Cortex of kidney (tissue), 1 donor: ENCODE data around the gene LNPEP.
A peak's percentile ranks its signal among the peaks of the same experiment; 100 is the strongest.

ENCODE experiments used
- DNase-seq: peaks from one replicate; lab custom pipeline; 2025; lab: John Stamatoyannopoulos, UW

The LNPEP gene

DNA sequence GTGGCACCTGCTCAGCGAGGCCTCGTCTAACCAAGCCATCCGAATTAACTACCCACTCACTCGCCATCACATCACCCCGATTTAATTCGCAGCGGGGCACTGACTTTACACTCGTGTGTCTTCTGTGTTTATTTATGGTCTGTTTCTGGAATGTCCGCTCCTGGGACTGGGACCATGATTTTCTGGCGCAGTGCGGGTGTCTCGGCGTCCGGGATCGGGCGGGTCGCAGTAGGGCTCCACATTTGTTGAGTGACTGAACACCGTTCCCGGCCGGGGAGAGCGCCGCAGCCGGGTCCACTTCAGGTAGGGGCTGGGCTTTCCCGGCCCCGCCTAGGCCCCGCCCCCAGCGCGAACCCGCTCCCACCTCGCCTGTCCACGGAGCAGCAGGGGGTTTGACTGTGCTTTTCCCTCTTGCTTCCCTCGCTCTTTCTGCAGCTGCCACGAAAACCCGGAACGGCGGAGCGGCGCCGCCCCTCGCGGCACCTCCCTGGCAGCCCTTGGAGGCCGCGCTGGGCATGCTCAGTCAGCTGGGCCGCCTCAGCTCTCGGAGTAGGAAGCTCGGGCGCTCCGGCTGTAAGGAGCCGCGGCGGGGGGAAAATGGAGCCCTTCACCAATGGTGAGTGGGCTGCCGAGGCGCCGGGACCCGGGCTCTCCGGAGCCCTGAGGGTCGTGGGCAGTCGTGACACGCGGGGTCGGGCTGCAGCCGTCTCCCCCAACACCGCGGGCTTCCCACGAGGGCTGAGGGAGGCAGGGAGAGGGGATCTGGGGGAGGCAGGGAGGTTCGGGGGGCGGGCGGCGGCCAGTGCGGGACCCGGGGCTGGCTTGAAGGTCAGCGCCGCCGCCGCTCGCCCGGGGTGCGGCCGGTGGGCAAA, at the start of gene LNPEP:
Gene LNPEP, plus strand, starts transcription at position 522 of the 872 bp plus-strand sequence. Its CDS starts 76 bp downstream, at position 598.
- DNase-seq, result peak; percentile 90

DNA sequence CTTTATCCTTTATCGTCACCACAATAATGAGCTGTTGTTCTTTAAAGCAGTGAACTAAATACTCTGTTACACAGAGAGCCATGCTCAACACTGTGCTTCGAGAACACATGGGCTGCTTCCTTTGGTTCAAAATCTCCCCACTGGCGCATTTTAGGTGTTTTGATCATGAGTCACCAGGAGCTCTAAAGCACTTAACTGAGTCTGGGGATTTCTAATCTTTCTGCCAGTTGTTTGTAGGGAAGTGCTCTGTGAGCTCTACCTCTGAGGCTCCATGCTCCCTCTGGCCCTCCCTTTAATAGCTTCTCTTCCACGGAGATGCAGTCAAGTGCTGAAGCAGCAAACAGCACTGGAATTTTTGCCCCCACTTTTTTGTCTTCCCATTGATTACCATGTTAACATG, 42.5 kb upstream of the LNPEP start:
- DNase-seq, result no peak

DNA sequence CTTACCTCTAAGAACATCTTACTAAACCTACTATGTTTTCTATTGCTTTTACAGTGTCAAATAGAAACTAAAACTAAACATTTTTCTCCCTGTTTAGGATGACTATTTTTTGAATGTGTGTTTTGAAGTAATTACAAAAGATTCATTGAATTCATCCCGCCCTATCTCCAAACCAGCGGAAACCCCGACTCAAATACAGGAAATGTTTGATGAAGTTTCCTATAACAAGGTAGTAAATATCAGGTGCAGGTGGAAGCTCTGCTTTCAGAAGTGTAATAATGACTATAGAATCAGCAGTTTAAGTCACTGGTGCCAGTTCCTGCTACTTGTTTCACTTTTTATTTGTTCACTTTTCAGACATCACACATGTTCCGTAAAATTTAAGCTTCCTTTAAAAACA, 39.6 kb upstream of the LNPEP start:
- DNase-seq, result no peak

DNA sequence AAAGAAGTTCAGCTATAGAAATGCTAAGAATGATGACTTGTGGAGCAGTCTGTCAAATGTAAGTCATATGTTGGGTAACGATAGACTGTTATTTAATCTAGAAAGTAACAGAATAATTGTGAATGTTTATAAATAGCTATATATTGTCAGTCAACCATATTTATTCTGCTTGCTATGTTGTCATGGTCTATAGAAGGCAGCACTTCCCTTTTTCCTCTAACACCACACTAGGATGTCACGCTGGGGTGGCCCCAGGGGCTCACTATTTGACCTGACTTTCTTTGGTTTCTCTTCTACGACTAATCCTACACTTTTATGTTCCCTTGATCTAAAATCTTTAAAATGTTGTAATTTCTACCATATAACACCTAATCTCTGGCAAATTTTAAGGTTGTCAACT, 39.1 kb upstream of the LNPEP start:
- DNase-seq, result no peak

DNA sequence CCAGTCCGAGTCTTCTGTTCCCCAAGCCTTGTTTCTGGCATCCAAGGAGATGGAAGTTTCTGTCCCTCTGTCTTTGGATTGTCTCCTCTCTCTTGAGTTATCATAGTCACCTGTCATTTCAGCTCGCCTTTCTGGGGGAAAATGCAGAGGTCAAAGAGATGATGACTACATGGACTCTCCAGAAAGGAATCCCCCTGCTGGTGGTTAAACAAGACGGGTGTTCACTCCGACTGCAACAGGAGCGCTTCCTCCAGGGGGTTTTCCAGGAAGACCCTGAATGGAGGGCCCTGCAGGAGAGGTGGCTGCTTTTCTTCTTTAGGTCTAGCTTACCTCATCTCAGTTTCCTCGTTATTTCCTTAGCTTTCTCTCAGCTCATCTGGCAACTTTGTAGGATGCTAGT, 34.5 kb upstream of the LNPEP start:
- DNase-seq, result no peak

DNA sequence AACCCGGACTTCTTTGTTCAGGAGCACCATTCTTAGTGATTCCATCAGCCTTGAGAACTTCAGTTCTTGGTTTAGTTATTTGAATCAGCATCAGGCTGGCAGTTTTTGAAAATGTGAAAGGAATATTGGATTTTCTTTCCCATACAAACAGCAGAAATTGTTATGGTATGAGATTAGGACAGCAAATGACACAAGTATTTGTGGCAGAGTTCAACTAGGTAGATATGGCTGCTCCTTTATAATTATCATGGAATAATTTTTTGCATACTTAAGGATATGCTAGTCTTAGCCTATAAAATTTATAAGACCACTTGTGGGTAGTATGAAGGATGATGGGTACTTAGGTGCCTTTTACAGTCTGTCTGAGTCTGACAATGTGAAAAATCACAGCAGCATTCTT, 34.0 kb upstream of the LNPEP start:
- no peak for DNase-seq

DNA sequence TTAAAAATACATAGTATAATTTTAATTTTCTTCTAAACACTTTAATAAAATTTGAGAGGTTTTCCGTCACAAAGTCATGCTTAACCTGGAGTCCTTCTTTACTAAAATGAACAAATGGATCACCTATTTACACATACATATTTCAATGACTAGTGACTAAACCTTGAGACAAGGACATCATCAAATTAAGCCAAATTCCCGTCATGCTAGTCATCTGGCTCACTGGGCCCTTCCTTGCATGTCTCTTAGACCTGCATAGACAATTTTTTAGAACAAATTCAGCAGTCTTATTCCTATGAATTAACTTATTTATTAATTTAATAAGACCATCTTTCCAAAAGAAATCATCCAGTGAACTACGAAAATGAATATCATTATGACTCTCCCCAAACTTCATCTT, 33.0 kb upstream of the LNPEP start:
- no peak for DNase-seq

DNA sequence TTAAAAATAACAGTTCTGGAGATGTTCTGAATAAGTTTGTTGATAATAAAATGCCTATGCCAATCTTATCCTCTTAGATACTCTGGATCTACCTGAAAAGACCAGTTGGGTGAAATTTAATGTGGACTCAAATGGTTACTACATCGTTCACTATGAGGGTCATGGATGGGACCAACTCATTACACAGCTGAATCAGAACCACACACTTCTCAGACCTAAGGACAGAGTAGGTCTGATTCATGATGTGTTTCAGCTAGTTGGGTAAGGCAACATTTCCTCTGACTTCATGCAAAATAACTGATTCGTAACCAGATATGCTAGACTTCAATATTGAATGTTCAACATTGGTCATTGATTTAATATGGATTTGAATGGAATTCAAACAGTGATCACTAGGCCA, 32.6 kb upstream of the LNPEP start:
- DNase-seq, result no peak

DNA sequence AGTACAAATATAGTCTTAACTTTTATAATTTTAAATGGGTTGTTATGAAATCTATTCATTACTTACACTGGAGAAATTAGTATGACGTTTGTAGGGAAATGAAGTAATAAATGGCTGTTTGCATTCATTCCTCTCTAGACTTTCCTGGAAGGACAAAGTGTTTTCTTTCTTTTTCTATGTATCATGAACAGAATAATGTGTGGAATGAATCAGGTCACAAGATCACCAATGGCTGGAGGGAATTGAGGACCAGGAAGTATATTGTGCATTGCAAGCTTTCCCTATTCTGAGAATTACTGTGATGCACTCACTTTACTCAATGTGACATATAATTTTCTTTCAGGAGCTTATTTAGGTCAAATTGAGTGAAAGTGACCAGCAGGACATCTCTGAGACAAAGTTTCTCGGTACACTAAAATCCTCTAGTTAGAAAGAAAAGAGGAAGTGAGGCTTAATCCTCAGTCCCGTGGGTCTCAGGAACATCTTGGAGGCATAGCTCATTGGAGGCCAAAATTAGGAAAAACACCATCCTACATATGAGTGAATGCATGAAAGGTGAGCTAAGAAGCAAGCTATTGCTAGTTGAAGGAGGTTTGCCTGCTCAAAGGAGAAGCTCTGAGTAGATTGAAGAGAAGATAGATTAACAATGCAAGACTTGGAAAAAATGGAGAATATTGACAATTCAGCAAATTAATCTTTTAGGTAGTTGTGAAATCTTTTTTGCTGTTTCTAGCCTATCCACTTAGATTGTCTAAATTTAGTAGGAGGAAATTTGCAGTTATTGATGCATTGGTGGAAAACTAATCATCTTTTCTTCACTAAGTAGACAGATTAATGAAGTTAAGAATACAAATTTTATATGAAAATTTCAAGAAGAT, 31.6 kb upstream of the LNPEP start:
- DNase-seq, result no peak

DNA sequence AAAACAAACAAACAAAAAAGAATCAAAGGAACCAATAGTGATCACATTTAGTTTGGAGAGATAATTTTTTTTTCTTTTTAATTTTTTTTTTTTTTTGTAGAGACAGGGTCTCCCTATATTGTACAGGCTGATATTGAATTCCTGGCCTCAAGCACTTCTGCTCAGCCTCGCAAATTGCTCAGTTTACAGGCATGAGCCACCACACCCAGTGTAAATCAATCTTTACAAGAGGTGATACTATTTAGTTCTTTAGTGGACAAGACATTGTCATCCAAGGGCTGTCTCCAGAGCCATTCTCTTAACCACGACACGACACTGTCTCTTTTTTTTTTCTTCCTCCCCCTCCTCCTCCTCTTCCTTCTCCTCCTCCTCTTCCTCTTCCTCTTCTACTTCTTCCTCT, 30.0 kb upstream of the LNPEP start:
- no peak for DNase-seq

DNA sequence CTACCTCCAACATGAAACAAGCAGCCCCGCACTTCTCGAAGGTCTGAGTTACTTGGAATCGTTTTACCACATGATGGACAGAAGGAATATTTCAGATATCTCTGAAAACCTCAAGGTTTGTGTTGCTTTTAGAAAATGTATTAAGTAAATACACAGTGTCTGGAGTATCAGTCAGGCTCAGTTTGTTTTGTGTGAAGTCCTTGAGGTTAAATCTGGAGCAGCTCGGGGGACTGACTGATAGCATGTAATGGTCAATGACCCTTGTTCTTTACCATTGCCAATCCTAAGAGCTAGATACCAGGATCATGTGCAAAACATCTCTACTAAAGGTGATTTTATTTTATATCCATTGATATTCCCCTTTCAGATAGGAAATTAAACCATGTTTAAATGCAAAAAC, 26.9 kb upstream of the LNPEP start:
- DNase-seq, result no peak

DNA sequence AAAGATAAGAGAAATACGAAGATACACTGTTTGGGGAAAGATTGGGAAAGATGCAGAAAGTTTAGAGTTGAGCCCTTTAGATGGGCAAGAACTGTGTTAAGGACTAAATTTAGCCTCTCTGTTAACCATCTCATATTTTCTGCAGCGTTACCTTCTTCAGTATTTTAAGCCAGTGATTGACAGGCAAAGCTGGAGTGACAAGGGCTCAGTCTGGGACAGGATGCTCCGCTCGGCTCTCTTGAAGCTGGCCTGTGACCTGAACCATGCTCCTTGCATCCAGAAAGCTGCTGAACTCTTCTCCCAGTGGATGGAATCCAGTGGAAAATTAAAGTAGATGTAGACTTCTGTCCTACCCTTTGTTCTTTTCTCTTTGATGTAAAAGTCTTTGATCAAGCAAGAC, 26.4 kb upstream of the LNPEP start:
- no peak for DNase-seq

DNA sequence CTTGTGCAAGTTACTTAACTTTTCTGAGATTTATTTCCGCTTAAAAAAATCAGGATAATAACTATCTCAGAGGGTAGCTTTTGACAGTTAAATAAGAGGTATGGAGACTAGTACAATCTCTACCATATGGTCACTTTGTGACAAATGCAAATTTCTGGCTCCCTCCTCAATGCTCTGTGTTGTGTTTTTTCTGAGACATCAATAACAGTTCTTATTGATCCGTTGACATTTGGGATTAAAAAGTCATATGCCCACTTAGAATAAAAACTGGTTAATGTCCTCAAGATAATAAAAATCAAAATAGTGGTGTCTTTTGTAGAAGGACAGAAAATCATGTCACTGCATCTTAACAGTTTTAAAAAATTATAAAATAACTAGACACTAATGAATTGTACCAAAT, 24.7 kb upstream of the LNPEP start:
- no peak for DNase-seq

DNA sequence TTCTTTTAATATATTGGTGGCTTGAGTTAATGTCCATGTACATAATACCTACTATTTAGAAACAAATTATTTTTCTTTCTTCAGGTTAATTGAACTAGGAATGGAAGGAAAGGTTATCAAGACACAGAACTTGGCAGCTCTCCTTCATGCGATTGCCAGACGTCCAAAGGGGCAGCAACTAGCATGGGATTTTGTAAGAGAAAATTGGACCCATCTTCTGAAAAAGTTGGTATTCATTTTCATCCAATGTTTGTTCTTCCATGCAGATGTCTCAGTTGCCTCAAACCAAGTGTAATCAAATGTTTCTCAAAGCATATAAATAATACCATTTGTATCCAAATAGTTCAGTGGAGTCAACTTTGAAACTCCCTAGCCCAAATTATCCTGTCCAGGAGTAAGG, 22.6 kb upstream of the LNPEP start:
- no peak for DNase-seq

DNA sequence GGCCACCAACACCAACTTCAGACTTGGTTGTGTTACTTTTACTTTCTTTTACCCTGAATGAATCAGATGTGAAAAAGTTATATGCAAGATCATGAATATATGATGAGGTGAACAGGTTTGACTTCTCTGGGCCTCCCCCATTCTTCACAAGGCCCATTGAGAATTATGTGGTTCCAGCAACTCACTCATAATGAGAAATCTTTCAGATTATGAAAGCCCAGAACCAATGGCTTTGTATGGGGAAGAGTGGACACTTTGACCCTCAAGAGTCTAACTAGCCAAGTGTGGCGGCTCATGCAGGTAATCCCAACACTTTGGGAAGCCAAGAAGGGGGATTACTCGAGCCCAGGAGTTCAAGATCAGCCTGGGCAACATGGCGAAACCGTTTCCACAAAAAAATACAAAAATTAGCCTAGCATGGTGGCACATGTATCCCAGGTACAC, 16.1 kb upstream of the LNPEP start:
- no peak for DNase-seq

DNA sequence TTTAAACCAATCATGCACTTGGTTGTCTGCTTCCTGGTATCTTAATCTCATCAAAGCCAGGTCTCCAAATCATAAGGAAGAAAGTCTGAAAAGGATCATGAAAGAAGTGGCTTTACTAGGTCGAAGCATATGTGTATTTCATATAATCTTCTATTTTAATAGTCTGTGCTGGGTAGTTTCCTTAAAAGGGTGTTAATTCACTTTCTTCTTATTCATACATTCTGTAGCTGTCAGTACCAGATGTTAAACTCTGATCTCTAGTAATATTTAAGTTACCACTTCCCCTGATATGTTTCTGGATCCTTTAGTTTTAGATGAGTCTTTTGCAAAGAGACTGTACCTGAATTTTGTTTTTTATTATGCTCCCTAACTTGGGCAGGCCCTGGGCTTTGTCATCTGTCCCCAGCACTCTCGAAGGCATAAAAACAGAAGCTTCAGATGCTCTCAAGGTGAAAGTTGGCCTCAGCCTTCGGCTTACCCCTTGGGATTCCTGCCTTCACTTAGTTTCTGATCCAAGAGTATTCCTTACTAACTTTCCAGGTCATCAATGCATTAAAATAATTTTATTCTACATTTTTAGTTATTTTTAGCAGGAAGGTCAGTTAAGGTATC, 15.0 kb upstream of the LNPEP start:
- no peak for DNase-seq

DNA sequence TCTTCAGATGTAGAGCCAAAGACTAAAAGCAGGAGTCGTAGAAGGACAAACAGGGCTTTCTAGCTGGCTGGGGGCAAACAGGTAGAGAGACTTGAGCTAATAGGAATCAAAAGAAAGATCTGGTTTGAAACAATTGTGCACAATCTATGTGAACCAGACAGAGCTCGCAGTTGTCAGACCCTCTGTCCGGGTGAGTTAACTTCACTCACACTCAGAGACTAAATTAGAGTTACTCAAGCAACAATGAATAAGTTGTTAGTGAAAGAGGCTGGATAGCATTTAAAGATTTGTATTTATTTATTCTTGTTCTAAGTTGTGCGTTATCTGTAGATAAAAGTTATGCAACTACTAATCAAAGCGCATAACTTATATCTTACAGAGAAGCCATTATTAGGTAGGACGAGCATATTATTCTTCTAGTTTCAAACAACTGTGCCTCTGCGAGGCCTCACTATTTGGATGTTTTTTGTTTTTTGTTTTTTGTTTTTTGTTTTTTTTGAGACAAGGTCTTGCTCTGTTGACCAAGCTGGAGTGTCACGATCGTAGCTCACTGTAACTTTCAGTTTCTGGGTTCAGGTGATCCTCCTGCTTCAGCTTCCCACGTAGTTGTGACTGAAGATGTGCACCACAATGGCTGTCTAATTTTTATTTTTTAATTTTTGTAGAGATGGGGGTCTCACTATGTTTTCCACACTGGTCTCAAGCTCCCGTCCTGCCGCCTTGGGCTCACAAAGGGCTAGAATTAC, 13.2 kb upstream of the LNPEP start:
- no peak for DNase-seq

DNA sequence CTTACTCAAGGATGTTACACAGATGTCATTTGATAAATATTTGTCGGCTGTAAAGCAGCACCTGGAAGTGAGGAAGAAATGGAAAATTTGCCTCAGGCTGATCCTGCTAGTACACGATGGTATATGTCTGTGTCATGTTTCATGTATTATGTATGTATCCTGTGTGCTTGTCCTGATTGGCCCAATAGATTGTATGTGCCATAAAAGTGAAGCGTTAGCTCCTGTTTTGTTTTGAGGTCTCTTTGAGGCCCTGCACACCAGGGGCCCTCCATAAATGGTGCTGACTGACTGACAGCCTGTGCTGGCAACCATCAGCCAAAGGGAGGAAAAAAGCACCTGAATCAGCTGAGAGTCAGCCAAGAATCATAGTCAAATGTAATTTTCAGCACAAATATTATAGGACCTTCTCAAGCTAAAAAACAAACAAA, 11.8 kb upstream of the LNPEP start:
- DNase-seq, result no peak

DNA sequence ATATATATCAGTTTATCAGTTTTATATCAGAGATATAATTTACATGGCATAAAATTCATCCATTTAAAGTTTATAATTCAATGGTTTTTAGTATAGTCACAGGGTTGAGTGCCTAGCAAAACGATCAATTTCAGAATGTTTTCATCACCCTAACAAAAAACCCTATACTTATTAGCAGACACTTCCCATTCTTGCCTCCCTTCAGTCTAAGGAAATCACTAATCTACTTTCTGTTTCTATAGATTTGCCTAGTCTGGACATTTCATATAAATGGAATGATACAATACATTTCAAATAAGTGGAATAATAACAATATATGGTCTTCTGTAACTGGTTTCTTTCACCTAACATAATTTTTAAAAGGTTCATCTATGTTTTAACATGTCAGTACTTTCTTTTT, 9.6 kb upstream of the LNPEP start:
- DNase-seq, result no peak

DNA sequence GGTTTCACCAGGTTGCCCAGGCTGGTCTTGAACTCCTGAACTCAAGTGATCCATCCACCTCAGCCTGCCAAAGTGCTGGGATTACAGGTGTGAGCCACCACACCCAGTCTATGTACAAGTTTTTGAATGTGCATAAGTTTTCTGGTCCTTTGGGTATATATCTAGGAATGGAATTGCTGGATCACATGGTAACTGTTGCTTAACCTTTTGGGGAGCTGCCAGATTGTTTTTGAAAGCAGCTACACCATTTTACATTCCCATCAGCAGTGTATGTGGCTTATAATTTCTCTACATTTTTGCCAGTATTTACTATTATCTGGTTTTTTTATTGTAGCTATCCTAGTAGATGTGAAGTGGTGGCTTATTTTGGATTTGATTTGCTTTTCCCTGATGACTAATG, 8.9 kb upstream of the LNPEP start:
- DNase-seq, result no peak

DNA sequence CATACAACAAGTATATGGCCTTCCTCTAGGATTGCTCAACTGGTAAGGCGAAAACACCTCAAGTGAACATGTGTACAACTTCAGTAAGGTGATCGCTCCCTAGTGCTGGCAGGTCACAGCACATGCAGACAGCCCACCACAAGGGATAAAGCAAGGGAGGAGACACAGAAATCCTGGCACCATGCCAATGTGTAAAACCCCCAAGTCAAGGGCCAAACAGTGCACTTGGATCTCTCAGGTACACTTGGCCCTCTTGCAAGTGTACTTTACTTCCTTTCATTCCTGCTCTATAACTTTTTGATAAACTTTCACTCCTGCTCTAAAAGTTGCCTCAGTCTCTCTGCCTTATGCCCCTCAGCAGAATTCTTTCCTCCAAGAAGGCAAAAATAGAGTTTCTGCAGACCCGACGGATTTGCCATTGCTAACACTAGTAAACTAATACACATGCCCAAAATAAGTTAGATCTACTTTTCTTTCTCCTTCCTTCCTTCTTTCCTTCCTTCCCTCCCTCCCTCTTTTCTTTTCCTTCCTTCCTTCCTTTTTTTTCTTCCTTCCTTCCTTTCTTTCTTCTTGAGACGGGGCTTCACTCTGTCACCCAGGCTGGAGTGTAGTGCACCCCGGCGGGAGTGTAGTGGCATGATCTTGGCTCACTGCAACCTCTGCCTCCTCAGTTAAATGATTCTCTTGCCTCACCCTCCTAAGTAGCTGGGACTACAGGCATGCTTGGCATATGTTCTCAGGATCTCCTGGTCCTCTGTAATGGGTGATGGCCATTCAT, 6.8 kb upstream of the LNPEP start:
- DNase-seq, result no peak
